ENCODE measurements around the gene FSIP2. TPM values are rescaled to one million over a fixed set of nuclear protein-coding genes. Genes with fewer than 3 reads are reported as not detected.

FSIP2 gene
- total and polyA plus RNA-seq, 2 donors from 2014 or later: 0.22 to 1.2 TPM

GRCh38 chr2:185780890-185781289 is 42.3 kb downstream of the FSIP2 start:
- no peaks in the 10 kb centered on the region for H3K4me1 ChIP-seq (ENCODE audit: control insufficient read depth in 2 of 3, insufficient read depth in 2 of 3, low read depth in 1 of 3, low read length in 3 of 3)
- TF ChIP-seq CTCF (IDR thresholded peaks at IDR 0.05; ENCODE audit: borderline replicate concordance, extremely low read depth, insufficient read depth): no peak
- no peaks in the 10 kb centered on the region for H3K36me3 ChIP-seq (ENCODE audit: control insufficient read depth in 2 of 3, insufficient read depth in 3 of 3, low read length in 3 of 3)
- H3K27ac ChIP-seq (ENCODE audit: low read depth in 2 of 2, low read length in 2 of 2): no peak overlapping the region
- DNase-seq (no peak), FAIRE-seq (no peak)
- H3K27me3 ChIP-seq (ENCODE audit: control insufficient read depth, insufficient read depth, low read length): no peaks in the 10 kb centered on the region
- intact Hi-C loops (cut with DNase I): no loop called here
- H3K9ac ChIP-seq (ENCODE audit: low read length in 3 of 3): no peak overlapping the region
- H3K4me3 ChIP-seq (ENCODE audit: low read length in 3 of 3): no peak overlapping the region
- H3K9me3 ChIP-seq (ENCODE audit: control insufficient read depth in 2 of 3, insufficient read depth in 1 of 3, low read length in 3 of 3): no peaks in the 10 kb centered on the region

GRCh38 chr2:185782223-185782769 is 43.7 kb downstream of the FSIP2 start:
- Histone ChIP-seq H3K9me3 (ENCODE audit: control insufficient read depth in 2 of 3, insufficient read depth in 1 of 3, low read length in 3 of 3) (no peaks in the 10 kb centered on the region), H3K36me3 (ENCODE audit: control insufficient read depth in 2 of 3, insufficient read depth in 3 of 3, low read length in 3 of 3) (no peaks in the 10 kb centered on the region), H3K27me3 (ENCODE audit: control insufficient read depth, insufficient read depth, low read length) (no peaks in the 10 kb centered on the region), H3K4me3 (ENCODE audit: low read length in 3 of 3) (no peak overlapping the region), H3K4me1 (ENCODE audit: control insufficient read depth in 2 of 3, insufficient read depth in 2 of 3, low read depth in 1 of 3, low read length in 3 of 3) (no peaks in the 10 kb centered on the region), H3K27ac (ENCODE audit: low read depth in 2 of 2, low read length in 2 of 2) (no peak overlapping the region), H3K9ac (ENCODE audit: low read length in 3 of 3) (no peak overlapping the region)
- TF ChIP-seq CTCF (IDR thresholded peaks at IDR 0.05; ENCODE audit: borderline replicate concordance, extremely low read depth, insufficient read depth): no peak
- intact Hi-C loops (cut with DNase I): no loop called here
- DNase-seq (no peak), FAIRE-seq (no peak)

DNA sequence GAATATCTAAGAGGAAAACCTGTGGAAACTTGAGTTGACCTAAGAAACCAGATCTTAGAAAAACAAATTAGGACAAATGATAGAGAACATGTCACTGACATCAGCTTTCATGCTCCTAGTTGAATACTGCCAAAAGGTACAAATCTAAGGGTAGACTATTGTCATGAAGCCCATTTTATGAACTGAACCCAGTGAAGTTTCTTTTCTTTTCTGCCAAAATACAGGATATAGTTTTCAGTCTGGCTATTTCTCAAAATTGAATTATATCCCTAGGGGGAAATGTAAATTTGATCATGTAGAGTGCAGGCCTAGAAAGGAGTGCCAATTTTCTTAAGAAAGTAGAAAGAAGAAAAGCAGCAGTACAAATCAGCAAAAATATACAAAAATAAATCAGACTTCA is 46.6 kb downstream of the FSIP2 start:
- no peak overlapping the region for H3K4me3 ChIP-seq (ENCODE audit: low read length in 3 of 3)
- no peak overlapping the region for H3K27ac ChIP-seq (ENCODE audit: low read depth in 2 of 2, low read length in 2 of 2)
- no peak for FAIRE-seq
- no peaks in the 10 kb centered on the region for H3K27me3 ChIP-seq (ENCODE audit: control insufficient read depth, insufficient read depth, low read length)
- no peaks in the 10 kb centered on the region for H3K36me3 ChIP-seq (ENCODE audit: control insufficient read depth in 2 of 3, insufficient read depth in 3 of 3, low read length in 3 of 3)
- no peaks in the 10 kb centered on the region for H3K4me1 ChIP-seq (ENCODE audit: control insufficient read depth in 2 of 3, insufficient read depth in 2 of 3, low read depth in 1 of 3, low read length in 3 of 3)
- intact Hi-C loops (cut with DNase I): no loop called here
- no peak for TF ChIP-seq CTCF (IDR thresholded peaks at IDR 0.05; ENCODE audit: borderline replicate concordance, extremely low read depth, insufficient read depth)
- peak in 1 of 5 donors; percentile 4 for DNase-seq
- H3K9ac ChIP-seq (ENCODE audit: low read length in 3 of 3): no peak overlapping the region
- H3K9me3 ChIP-seq (ENCODE audit: control insufficient read depth in 2 of 3, insufficient read depth in 1 of 3, low read length in 3 of 3): no peaks in the 10 kb centered on the region

Data from kidney (tissue), 14 donors.